Stomach smooth muscle (tissue), 2 donors: Measurements from ENCODE around the gene CBLB.

Experiments used
- H3K27ac ChIP-seq: one replicate; pipeline ENCODE4 v1.7.0; 2013; ENCODE audit warnings: mild to moderate bottlenecking, low read length, inconsistent platforms
- H3K27me3 ChIP-seq, 2 donors: one replicate each; pipeline ENCODE4 v1.7.0; 2013; ENCODE audit warnings: low read length in 2 of 2; ENCODE audit not compliant: insufficient read depth in 2 of 2, control insufficient read depth in 1 of 2
- H3K36me3 ChIP-seq, 2 donors: one replicate each; pipeline ENCODE4 v1.7.0; 2013; ENCODE audit warnings: low read length in 2 of 2; ENCODE audit not compliant: control insufficient read depth in 2 of 2, insufficient read depth in 2 of 2
- H3K4me1 ChIP-seq: one replicate; pipeline ENCODE4 v1.7.0; 2013; ENCODE audit warnings: low read length; ENCODE audit not compliant: control insufficient read depth, insufficient read depth
- H3K4me3 ChIP-seq, 2 donors: one replicate each; pipeline ENCODE4 v1.7.0; 2013; ENCODE audit warnings: low read length in 2 of 2
- H3K9ac ChIP-seq, 2 donors: one replicate each; pipeline ENCODE4 v1.7.0; 2013; ENCODE audit warnings: low read length in 2 of 2, mild to moderate bottlenecking in 1 of 2
- H3K9me3 ChIP-seq, 2 donors: one replicate each; pipeline ENCODE4 v1.7.0; 2013; ENCODE audit warnings: low read length in 2 of 2; ENCODE audit not compliant: control insufficient read depth in 2 of 2
- donor health status: healthy.
- donor health status: Pancreatic carcinoma.

CBLB gene

DNA sequence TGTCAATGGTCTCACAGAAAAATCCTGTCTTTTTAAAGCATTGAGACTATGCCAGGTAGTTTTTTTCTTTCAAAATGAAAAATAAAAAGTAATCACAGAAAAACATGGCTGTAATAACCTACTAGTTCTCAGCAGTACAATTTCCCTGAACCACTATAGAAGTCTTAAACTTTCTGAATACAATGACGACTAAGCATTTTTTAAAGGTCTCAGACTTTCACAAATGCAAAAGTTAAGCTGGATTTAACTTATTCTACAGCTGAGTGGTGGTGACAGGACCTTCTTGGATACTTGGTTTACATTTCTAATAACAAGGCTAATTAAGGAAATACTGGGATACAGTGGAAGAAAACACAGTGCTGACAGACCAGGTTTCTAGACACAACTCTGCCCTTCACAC, 81.8 kb downstream of the CBLB start:
- Histone ChIP-seq H3K4me1 (no peaks in the 10 kb centered on the region), H3K27me3 (no peaks in the 10 kb centered on the region), H3K9me3 (no peaks in the 10 kb centered on the region), H3K36me3 (no peaks in the 10 kb centered on the region), H3K4me3 (no peak overlapping the region), H3K9ac (no peak overlapping the region), H3K27ac (no peak overlapping the region)

DNA sequence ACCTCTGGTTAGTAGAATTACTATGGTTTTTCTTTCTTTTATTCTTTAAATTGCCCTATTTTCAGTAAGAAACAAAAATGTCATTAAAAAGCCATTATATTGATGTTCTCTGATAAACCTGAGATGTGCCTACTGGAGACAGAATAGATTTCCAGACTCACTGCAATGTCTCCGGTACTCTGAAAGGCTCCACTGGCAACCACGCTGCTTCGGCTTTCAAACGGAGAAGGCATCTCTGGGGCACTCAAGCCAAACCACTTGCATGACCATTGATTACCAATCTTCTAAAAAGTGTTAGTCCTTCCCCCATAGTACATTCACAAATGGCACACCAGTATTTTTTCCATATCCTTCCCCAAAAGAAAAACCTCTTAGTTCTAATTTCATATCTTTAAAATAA, 82.6 kb downstream of the CBLB start:
- no peaks in the 10 kb centered on the region for H3K27me3 ChIP-seq
- no peaks in the 10 kb centered on the region for H3K9me3 ChIP-seq
- no peak overlapping the region for H3K4me3 ChIP-seq
- H3K27ac ChIP-seq, result no peak overlapping the region
- no peaks in the 10 kb centered on the region for H3K4me1 ChIP-seq
- H3K9ac ChIP-seq, result no peak overlapping the region
- H3K36me3 ChIP-seq, result no peaks in the 10 kb centered on the region

GRCh38 chr3:105785803-105786202, 83.0 kb downstream of the CBLB start:
- Histone ChIP-seq H3K4me3 (no peak overlapping the region), H3K27me3 (no peaks in the 10 kb centered on the region), H3K9ac (no peak overlapping the region), H3K4me1 (no peaks in the 10 kb centered on the region), H3K27ac (no peak overlapping the region), H3K36me3 (no peaks in the 10 kb centered on the region), H3K9me3 (no peaks in the 10 kb centered on the region)

DNA sequence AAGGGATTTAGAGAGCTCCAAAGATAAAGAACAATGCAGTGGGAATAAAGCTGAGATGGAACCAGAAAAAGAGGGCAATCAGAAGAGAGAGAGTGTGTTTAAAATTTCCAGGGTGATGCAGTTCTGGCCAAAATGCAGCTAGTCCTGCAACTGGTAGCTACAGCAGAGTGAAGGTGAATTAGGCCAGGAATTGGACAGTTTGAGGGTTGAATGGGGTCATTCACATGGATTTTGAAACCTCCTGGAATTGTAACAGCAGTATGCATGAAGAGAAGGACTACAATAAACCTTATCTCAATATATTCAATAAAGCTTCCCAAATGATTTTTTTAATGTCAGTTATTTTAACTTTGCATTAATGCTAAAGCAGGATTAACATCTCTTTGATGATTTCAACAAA, 85.2 kb downstream of the CBLB start:
- no peaks in the 10 kb centered on the region for H3K36me3 ChIP-seq
- H3K4me1 ChIP-seq, result no peaks in the 10 kb centered on the region
- no peaks in the 10 kb centered on the region for H3K9me3 ChIP-seq
- no peak overlapping the region for H3K27ac ChIP-seq
- H3K4me3 ChIP-seq, result no peak overlapping the region
- no peak overlapping the region for H3K9ac ChIP-seq
- no peaks in the 10 kb centered on the region for H3K27me3 ChIP-seq

- Histone ChIP-seq H3K9me3 (no peaks in the 10 kb centered on the region), H3K27me3 (no peaks in the 10 kb centered on the region), H3K36me3 (no peaks in the 10 kb centered on the region), H3K9ac (no peak overlapping the region), H3K27ac (no peak overlapping the region), H3K4me1 (no peaks in the 10 kb centered on the region), H3K4me3 (no peak overlapping the region)
These were observed 86.9 kb downstream of the CBLB start for GRCh38 chr3:105781871-105782270.

DNA sequence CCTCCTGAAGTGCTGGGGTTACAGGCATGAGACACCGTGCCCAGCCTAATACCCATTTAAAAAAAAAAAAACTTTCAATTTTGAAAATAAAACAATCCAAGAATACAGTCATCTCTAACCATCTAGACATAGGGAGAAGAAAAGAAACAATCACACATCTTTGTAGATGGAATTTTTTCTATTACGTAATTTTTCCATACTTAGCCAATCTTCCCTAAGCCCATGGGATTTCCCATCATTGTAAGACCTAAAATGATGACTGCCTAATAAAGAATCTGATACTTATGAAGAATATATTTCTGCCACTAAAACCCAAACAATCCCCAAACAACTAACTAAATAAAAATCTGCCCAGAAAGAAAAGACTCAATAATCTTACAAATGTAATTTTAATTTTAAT, 88.7 kb downstream of the CBLB start:
- Histone ChIP-seq H3K9me3 (no peaks in the 10 kb centered on the region), H3K27me3 (no peaks in the 10 kb centered on the region), H3K36me3 (no peaks in the 10 kb centered on the region), H3K9ac (no peak overlapping the region), H3K4me3 (no peak overlapping the region), H3K4me1 (no peaks in the 10 kb centered on the region), H3K27ac (no peak overlapping the region)

DNA sequence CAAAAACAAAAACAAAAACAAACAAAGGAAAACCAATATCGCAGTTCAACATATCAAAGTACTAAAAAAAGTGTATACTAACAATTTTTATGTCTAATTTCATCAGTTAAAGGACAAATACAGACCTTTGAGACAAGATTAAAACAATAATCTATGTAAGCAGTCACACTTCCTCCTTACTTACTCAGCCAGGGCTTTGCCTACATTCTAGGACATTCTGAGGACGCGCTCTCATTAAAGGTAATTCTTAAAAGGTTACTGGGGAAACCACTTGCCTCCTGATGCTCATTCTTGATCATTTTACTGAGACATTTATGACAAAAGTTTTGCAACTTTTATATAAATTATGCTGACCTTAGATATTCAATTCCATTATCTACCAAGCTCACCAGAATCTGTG, 93.4 kb downstream of the CBLB start:
- no peaks in the 10 kb centered on the region for H3K36me3 ChIP-seq
- H3K27ac ChIP-seq, result no peak overlapping the region
- H3K27me3 ChIP-seq, result no peaks in the 10 kb centered on the region
- no peaks in the 10 kb centered on the region for H3K9me3 ChIP-seq
- no peak overlapping the region for H3K4me3 ChIP-seq
- no peak overlapping the region for H3K9ac ChIP-seq
- H3K4me1 ChIP-seq, result no peaks in the 10 kb centered on the region

- Histone ChIP-seq H3K36me3 (no peaks in the 10 kb centered on the region), H3K4me3 (no peak overlapping the region), H3K27ac (no peak overlapping the region), H3K9ac (no peak overlapping the region), H3K9me3 (no peaks in the 10 kb centered on the region), H3K4me1 (no peaks in the 10 kb centered on the region), H3K27me3 (no peaks in the 10 kb centered on the region)
These were observed 94.2 kb downstream of the CBLB start for GRCh38 chr3:105774444-105775180.

- Histone ChIP-seq H3K4me1 (no peaks in the 10 kb centered on the region), H3K9me3 (no peaks in the 10 kb centered on the region), H3K27me3 (no peaks in the 10 kb centered on the region), H3K36me3 (no peaks in the 10 kb centered on the region), H3K9ac (no peak overlapping the region), H3K4me3 (no peak overlapping the region), H3K27ac (no peak overlapping the region)
These were observed 95.5 kb downstream of the CBLB start for GRCh38 chr3:105773291-105773690.

DNA sequence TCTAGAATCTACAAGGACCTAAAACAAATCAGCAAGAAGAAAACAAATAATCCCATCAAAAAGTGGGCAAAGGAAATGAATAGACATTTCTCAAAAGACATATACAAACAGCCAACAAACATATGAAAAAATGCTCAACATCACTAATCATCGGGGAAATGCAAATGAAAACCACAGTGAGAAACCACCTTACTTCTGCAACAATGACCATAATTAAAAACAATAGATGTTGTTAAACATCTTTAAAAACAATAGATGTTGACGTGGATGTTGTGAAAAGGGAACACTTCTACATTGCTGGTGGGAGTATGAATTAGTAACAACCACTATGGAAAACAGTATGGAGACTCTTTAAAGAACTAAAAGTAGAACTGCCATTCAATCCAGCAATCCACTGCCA, 96.2 kb downstream of the CBLB start:
- Histone ChIP-seq H3K36me3 (no peaks in the 10 kb centered on the region), H3K9me3 (no peaks in the 10 kb centered on the region), H3K4me1 (no peaks in the 10 kb centered on the region), H3K27me3 (no peaks in the 10 kb centered on the region), H3K4me3 (no peak overlapping the region), H3K27ac (no peak overlapping the region), H3K9ac (no peak overlapping the region)

DNA sequence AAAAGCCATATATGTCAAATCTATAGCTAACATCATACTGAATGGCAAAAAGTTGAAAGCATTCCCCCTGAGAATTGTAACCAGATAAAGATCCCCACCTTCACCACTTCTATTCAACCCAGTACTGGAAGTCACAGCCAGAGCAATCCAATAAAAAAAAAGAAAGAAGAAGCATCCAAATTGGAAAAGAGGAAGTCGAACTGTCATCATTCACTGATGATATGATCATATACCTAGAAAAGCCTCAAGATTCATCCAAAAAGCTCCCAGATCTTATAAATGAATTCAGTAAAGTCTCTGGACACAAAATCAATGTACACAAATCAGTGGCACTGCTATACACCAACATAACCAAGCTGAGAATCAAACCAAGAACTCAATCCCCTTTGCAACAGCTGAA, 97.4 kb downstream of the CBLB start:
- Histone ChIP-seq H3K27ac (no peak overlapping the region), H3K9me3 (no peaks in the 10 kb centered on the region), H3K9ac (no peak overlapping the region), H3K36me3 (no peaks in the 10 kb centered on the region), H3K4me3 (no peak overlapping the region), H3K27me3 (no peaks in the 10 kb centered on the region), H3K4me1 (no peaks in the 10 kb centered on the region)
